B cell (primary cell): ENCODE measurements around the gene ZFX.

Experiments used
- CTCF ChIP-seq: fragments of 200-600 bp; IDR thresholded peaks from one replicate; pipeline ENCODE4 v1.8.0; 2022; ENCODE audit warnings: antibody characterized with exemption, mild to moderate bottlenecking
- EZH2 ChIP-seq: IDR thresholded peaks from 2 replicates; pipeline ENCODE4 v1.6.1; 2012; ENCODE audit warnings: borderline replicate concordance, low read depth, mild to moderate bottlenecking, moderate library complexity, low read length; ENCODE audit not compliant: insufficient read depth, poor library complexity, severe bottlenecking

GRCh38 chrX:24131476-24131875 is 18.1 kb upstream of the ZFX start:
- TF ChIP-seq EZH2, result no peak
- TF ChIP-seq CTCF, result no peak
